ENCODE data around the gene AKAP11.

- TF ChIP-seq, protein P1, sequence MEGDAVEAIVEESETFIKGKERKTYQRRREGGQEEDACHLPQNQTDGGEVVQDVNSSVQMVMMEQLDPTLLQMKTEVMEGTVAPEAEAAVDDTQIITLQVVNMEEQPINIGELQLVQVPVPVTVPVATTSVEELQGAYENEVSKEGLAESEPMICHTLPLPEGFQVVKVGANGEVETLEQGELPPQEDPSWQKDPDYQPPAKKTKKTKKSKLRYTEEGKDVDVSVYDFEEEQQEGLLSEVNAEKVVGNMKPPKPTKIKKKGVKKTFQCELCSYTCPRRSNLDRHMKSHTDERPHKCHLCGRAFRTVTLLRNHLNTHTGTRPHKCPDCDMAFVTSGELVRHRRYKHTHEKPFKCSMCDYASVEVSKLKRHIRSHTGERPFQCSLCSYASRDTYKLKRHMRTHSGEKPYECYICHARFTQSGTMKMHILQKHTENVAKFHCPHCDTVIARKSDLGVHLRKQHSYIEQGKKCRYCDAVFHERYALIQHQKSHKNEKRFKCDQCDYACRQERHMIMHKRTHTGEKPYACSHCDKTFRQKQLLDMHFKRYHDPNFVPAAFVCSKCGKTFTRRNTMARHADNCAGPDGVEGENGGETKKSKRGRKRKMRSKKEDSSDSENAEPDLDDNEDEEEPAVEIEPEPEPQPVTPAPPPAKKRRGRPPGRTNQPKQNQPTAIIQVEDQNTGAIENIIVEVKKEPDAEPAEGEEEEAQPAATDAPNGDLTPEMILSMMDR (conservative IDR thresholded peaks at IDR 0.05; ENCODE audit: low read depth, low read length), result no peak
- TF ChIP-seq EZH2 (IDR thresholded peaks at IDR 0.05; ENCODE audit: borderline replicate concordance, low read depth, low read length, poor library complexity, severe bottlenecking), result no peak
These were observed 8.0 kb downstream of the AKAP11 start for GRCh38 chr13:42279986-42280385.
